HepG2 (cell line): ENCODE results near the gene KIAA0930.

Source experiments
- ERF ChIP-seq: IDR thresholded peaks from 2 replicates; pipeline ENCODE4 v1.6.1; 2018; ENCODE audit warnings: missing biosample characterization, missing genetic modification reagents
- HCFC1 ChIP-seq: fragments of 150-350 bp; IDR thresholded peaks from 2 replicates; pipeline ENCODE4 v1.6.1; 2014; ENCODE audit warnings: low read depth, low read length
- JUN ChIP-seq: sonication (generic); formaldehyde crosslinking; IDR thresholded peaks from 2 replicates; pipeline ENCODE4 v1.4.0; 2020; ENCODE audit warnings: mild to moderate bottlenecking, missing genetic modification reagents
- POLR2A ChIP-seq, 2 experiments: IDR thresholded peaks; 2 replicates each; pipeline ENCODE4 v1.6.1; 2011; ENCODE audit warnings: low read depth in 2 of 2, low read length in 2 of 2, mild to moderate bottlenecking in 1 of 2, moderate library complexity in 1 of 2; ENCODE audit not compliant: insufficient read depth in 1 of 2

DNA sequence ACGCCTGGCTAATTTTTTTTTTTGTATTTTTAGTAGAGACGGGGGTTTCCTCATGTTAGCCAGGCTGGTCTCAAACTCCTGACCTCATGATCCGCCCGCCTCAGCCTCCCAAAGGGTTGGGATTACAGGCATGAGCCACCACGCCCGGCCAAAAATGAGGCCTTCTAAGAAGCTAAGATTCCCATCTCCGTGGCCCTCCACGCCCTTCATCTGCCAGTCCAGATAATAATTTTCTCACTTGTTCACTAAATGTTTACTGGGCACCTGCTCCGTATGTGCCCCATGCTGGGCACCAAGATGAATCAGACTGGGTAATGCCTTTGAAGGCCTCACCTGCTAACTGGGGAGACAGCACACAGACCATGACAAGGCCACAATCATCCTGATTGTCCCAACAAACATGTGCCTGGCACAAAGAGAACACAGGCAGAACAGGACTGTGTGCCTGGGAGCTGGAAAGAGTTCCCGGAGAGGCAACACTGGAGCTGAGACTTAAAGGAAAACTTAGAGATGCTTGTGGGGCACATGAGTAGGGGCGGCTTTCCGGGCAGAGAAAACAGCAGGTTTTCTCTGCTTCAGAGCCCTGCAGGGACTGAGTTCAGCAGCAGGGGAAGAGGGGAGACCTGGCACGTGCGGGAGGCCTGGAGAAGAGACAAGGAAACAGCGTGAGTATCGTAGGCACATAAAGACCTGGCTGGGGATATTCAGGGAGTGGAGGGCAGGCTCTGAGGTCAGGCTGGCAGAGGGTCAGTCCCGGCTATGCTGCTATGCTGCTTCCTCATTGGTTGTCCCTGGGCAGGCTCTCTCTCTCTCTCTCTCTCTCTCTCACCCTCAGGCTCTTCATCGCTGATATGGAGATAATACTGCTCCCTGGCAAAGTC is 2.4 kb downstream of the KIAA0930 start:
- TF ChIP-seq HCFC1 (no peak), JUN (no peak), POLR2A (IDR thresholded peaks at IDR 0.05; ENCODE audit: insufficient read depth in 1 of 2, low read depth in 2 of 2, low read length in 2 of 2) (no peak), ERF (CRISPR knock-in tag) (no peak)
